HG03521 (cell line): ENCODE results near the gene SUMO1.

ENCODE experiments used
- ATAC-seq: cut with Tn5 transposase; IDR thresholded peaks from one replicate; pipeline ENCODE4 v1.9.1; 2021; ENCODE audit warnings: mild to moderate bottlenecking, moderate library complexity; ENCODE audit not compliant: unreplicated experiment

The SUMO1 gene

GRCh38 chr2:202157211-202157990 is 81.0 kb downstream of the SUMO1 start:
- no peak for ATAC-seq
